ENCODE data around the gene NUTF2.

NUTF2 gene

GRCh38 chr16:67883146-67883871 is 36.6 kb downstream of the NUTF2 start:
- Histone ChIP-seq H3K36me3 (ENCODE audit: low read depth) (peaks cover 52% of the 10 kb centered on the region), H3K9me3 (ENCODE audit: severe bottlenecking) (no peaks in the 10 kb centered on the region), H3K27ac (ENCODE audit: poor library complexity, severe bottlenecking) (no peak overlapping the region)

GRCh38 chr16:67883872-67884261 is 37.1 kb downstream of the NUTF2 start:
- Histone ChIP-seq H3K36me3 (ENCODE audit: low read depth) (peaks cover 47% of the 10 kb centered on the region), H3K4me3 (ENCODE audit: severe bottlenecking) (no peak overlapping the region), H3K27ac (ENCODE audit: poor library complexity, severe bottlenecking) (no peak overlapping the region), H3K27me3 (ENCODE audit: insufficient read depth, poor library complexity, severe bottlenecking) (no peaks in the 10 kb centered on the region), H3K9me3 (ENCODE audit: severe bottlenecking) (no peaks in the 10 kb centered on the region), H3K4me1 (ENCODE audit: insufficient read depth, poor library complexity, severe bottlenecking) (peaks cover 5% of the 10 kb centered on the region)
- peak; percentile 80 for TF ChIP-seq CTCF (IDR thresholded peaks at IDR 0.05; ENCODE audit: poor library complexity, severe bottlenecking)
- ATAC-seq (ENCODE audit: low read depth), result peak; percentile 47; the same call in 2 of the 3 replicates
- no peak for DNase-seq (ENCODE audit: low spot score)

More at GRCh38 chr16:67883146-67883871, 36.6 kb downstream of the NUTF2 start:
- ATAC-seq (ENCODE audit: low read depth), result no peak; the same call in 2 of the 3 replicates
- no peak overlapping the region for H3K4me3 ChIP-seq (ENCODE audit: severe bottlenecking)
- peaks cover 5% of the 10 kb centered on the region for H3K4me1 ChIP-seq (ENCODE audit: insufficient read depth, poor library complexity, severe bottlenecking)
- TF ChIP-seq CTCF (IDR thresholded peaks at IDR 0.05; ENCODE audit: poor library complexity, severe bottlenecking), result no peak
- no peak for DNase-seq (ENCODE audit: low spot score)
- no peaks in the 10 kb centered on the region for H3K27me3 ChIP-seq (ENCODE audit: insufficient read depth, poor library complexity, severe bottlenecking)

- Histone ChIP-seq H3K27me3 (ENCODE audit: insufficient read depth, poor library complexity, severe bottlenecking) (no peaks in the 10 kb centered on the region), H3K4me1 (ENCODE audit: insufficient read depth, poor library complexity, severe bottlenecking) (peaks cover 5% of the 10 kb centered on the region), H3K36me3 (ENCODE audit: low read depth) (peaks cover 39% of the 10 kb centered on the region), H3K9me3 (ENCODE audit: severe bottlenecking) (no peaks in the 10 kb centered on the region), H3K27ac (ENCODE audit: poor library complexity, severe bottlenecking) (no peak within 1 kb of the TSS), H3K4me3 (ENCODE audit: severe bottlenecking) (no peak within 1 kb of the TSS)
- TF ChIP-seq CTCF (IDR thresholded peaks at IDR 0.05; ENCODE audit: poor library complexity, severe bottlenecking), result no peak
- ATAC-seq (ENCODE audit: low read depth) (peak; percentile 87), DNase-seq (ENCODE audit: low spot score) (peak; percentile 94)
Observed at GRCh38 chr16:67884684-67885083, 38.0 kb downstream of the NUTF2 start, which contains the start of gene NRN1L. Gene NRN1L (plus strand): TSS chr16:67884885. CDS start chr16:67884904, 19 bp downstream.

- H3K27me3 ChIP-seq (ENCODE audit: insufficient read depth, poor library complexity, severe bottlenecking), result no peaks in the 10 kb centered on the region
- H3K4me3 ChIP-seq (ENCODE audit: severe bottlenecking), result no peak overlapping the region
- TF ChIP-seq CTCF (IDR thresholded peaks at IDR 0.05; ENCODE audit: poor library complexity, severe bottlenecking), result no peak
- DNase-seq (ENCODE audit: low spot score), result no peak
- H3K36me3 ChIP-seq (ENCODE audit: low read depth), result peaks cover 31% of the 10 kb centered on the region
- peaks cover 5% of the 10 kb centered on the region for H3K4me1 ChIP-seq (ENCODE audit: insufficient read depth, poor library complexity, severe bottlenecking)
- H3K9me3 ChIP-seq (ENCODE audit: severe bottlenecking), result no peaks in the 10 kb centered on the region
- no peak for ATAC-seq (ENCODE audit: low read depth)
- H3K27ac ChIP-seq (ENCODE audit: poor library complexity, severe bottlenecking), result no peak overlapping the region
Observed at GRCh38 chr16:67885545-67885944, 38.8 kb downstream of the NUTF2 start.

- H3K27ac ChIP-seq (ENCODE audit: poor library complexity, severe bottlenecking), result no peak overlapping the region
- no peaks in the 10 kb centered on the region for H3K9me3 ChIP-seq (ENCODE audit: severe bottlenecking)
- DNase-seq (ENCODE audit: low spot score) (no peak), ATAC-seq (ENCODE audit: low read depth) (no peak)
- no peaks in the 10 kb centered on the region for H3K27me3 ChIP-seq (ENCODE audit: insufficient read depth, poor library complexity, severe bottlenecking)
- H3K4me1 ChIP-seq (ENCODE audit: insufficient read depth, poor library complexity, severe bottlenecking), result peaks cover 5% of the 10 kb centered on the region
- TF ChIP-seq CTCF (IDR thresholded peaks at IDR 0.05; ENCODE audit: poor library complexity, severe bottlenecking), result no peak
- H3K36me3 ChIP-seq (ENCODE audit: low read depth), result peaks cover 27% of the 10 kb centered on the region
- H3K4me3 ChIP-seq (ENCODE audit: severe bottlenecking), result no peak overlapping the region
Observed at GRCh38 chr16:67885976-67886375, 39.2 kb downstream of the NUTF2 start.
